Psoas muscle (tissue), 8 donors: ENCODE data around the gene PPARD. TPM values are rescaled to one million over a fixed set of nuclear protein-coding genes. Genes with fewer than 3 reads are reported as not detected.

Source experiments
- ATAC-seq, 4 donors: fragments of 200-7000 bp; cut with Tn5 transposase; one replicate each; pipeline ENCODE4 v1.9.1; 2020; ENCODE audit warnings: moderate library complexity in 3 of 4, mild to moderate bottlenecking in 2 of 4
- DNase-seq, 2 donors: peaks; one replicate each; pipeline ENCODE4 v3.0.0-alpha.2; 2020
- H3K27ac ChIP-seq: fragments of 200-600 bp; one replicate; pipeline ENCODE4 v1.8.0; 2022
- H3K27me3 ChIP-seq, 3 donors: fragments of 200-600 bp in 1 of 3; one replicate each; pipeline versions ENCODE4 v1.6.1 to v1.8.0; 2013 to 2022; ENCODE audit warnings: low read length in 2 of 3, mild to moderate bottlenecking in 2 of 3, moderate library complexity in 1 of 3; ENCODE audit not compliant: insufficient read depth in 3 of 3
- H3K36me3 ChIP-seq, 2 donors: fragments of 200-600 bp in 1 of 2; one replicate each; pipeline versions ENCODE4 v1.6.1 to v1.8.0; 2013 to 2022; ENCODE audit warnings: low read depth in 1 of 2, mild to moderate bottlenecking in 1 of 2, moderate library complexity in 1 of 2; ENCODE audit not compliant: insufficient read depth in 1 of 2
- H3K4me1 ChIP-seq: fragments of 200-600 bp; one replicate; pipeline ENCODE4 v1.8.0; 2022
- H3K4me3 ChIP-seq: fragments of 200-600 bp; one replicate; pipeline ENCODE4 v1.8.0; 2022; ENCODE audit warnings: mild to moderate bottlenecking
- H3K9me3 ChIP-seq: fragments of 200-600 bp; one replicate; pipeline ENCODE4 v1.8.0; 2022
- CTCF ChIP-seq: fragments of 200-600 bp; IDR thresholded peaks from one replicate; pipeline ENCODE4 v1.8.0; 2022; ENCODE audit warnings: antibody characterized with exemption
- WGBS, 3 donors: extraction: QIAGEN DNeasy Blood & Tissue Kit; methylation state at CpG; one replicate each; pipeline versions ENCODE4 v1.1.6 to v1.1.7; 2013; 5-methylcytosine and 5-hydroxymethylcytosine counted together
- intact Hi-C, 2 donors: fragments of 100-400 bp; cut with DNase I; formaldehyde crosslinking; loops; one replicate each; pipeline versions ENCODE4 v1.11.0 to v1.14.2; 2022
- polyA plus RNA-seq, 3 donors: library from polyadenylated mRNA; stranded (reverse); fragments of 200-250 nt; gene quantifications; one replicate each; pipeline ENCODE4 v1.2.3, GENCODE V29; 2013
- total RNA-seq, 4 donors: library from RNA; stranded (reverse); fragmentation: NEBNext Ultra II Directional in 2 of 4; extraction: Animal tissue kit (Norgen Biotek cat#: 25700) in 2 of 4; gene quantifications; one replicate each; pipeline versions ENCODE4 v1.2.1 to v1.2.4, GENCODE V29; 2021 to 2023
- donor health status: healthy with polysubstance abuse.
- donor health status: DM: no; HTN: no; CAD: no; lungs with moderate emphysema.
- donor health status: Bipolar disorder and iron deficiency.
- donor health status: healthy.
- donor health status: DM: yes; HTN: yes; CAD: no.
- donor health status: DM: no; HTN: no; CAD: no.
- donor health status: DM: no; HTN: no; CAD: no.
- donor health status: DM: yes; HTN: yes; CAD: no.

Gene PPARD
- total and polyA plus RNA-seq, 7 donors, result 13.5 to 187 (median 37.2) TPM

DNA sequence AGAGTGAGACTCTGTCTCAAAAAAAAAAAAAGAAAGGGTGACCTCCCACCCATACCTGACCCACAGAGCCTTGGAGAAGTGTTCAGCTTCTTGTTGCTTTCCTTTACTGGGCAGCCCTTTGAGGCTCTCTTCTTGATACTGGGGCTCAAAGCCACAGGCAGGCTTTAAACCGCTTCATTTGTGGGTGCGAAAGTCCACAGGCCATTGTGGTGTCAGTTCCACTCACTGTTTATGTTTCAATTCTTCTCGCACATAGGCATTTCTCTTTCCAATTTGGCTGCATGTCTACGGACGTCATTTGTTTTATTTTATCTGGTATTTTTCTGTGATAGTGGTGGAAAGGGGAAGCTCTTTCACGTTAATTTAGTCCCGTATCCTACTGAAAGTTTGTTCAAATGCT is 34.6 kb downstream of the PPARD start:
- intact Hi-C loops, result no loop called here
- H3K4me1 ChIP-seq, result peaks cover 14% of the 10 kb centered on the region
- no peak overlapping the region for H3K4me3 ChIP-seq
- WGBS, 3 donors, result 87 to 89% (median 88%) methylated on average over 7 of the region's 7 CpGs
- DNase-seq (no peak), ATAC-seq (no peak)
- TF ChIP-seq CTCF, result no peak
- H3K36me3 ChIP-seq, result peaks cover 0 to 15% of the 10 kb centered on the region in 2 donors
- no peaks in the 10 kb centered on the region for H3K9me3 ChIP-seq
- H3K27ac ChIP-seq, result no peak overlapping the region
- H3K27me3 ChIP-seq, result no peaks in the 10 kb centered on the region

- no peak overlapping the region for H3K4me3 ChIP-seq
- no peaks in the 10 kb centered on the region for H3K27me3 ChIP-seq
- H3K36me3 ChIP-seq, result peaks cover 0 to 12% of the 10 kb centered on the region in 2 donors
- ATAC-seq (no peak), DNase-seq (no peak)
- WGBS, 3 donors, result 61 to 72% (median 68%) methylated on average over 2 of the region's 2 CpGs
- no peaks in the 10 kb centered on the region for H3K9me3 ChIP-seq
- no peak for TF ChIP-seq CTCF
- H3K27ac ChIP-seq, result no peak overlapping the region
- intact Hi-C loops, result no loop called here
- peaks cover 16% of the 10 kb centered on the region for H3K4me1 ChIP-seq
Observed at GRCh38 chr6:35378261-35378660, 35.9 kb downstream of the PPARD start.

GRCh38 chr6:35381132-35381531 is 38.8 kb downstream of the PPARD start:
- H3K27ac ChIP-seq, result no peak overlapping the region
- intact Hi-C loops, result no loop called here
- H3K4me3 ChIP-seq, result no peak overlapping the region
- TF ChIP-seq CTCF, result no peak
- H3K9me3 ChIP-seq, result no peaks in the 10 kb centered on the region
- 95 to 97% (median 97%) methylated on average over 6 of the region's 6 CpGs for WGBS, 3 donors
- H3K4me1 ChIP-seq, result peaks cover 23% of the 10 kb centered on the region
- no peak for DNase-seq
- H3K36me3 ChIP-seq, result peaks cover 0 to 12% of the 10 kb centered on the region in 2 donors
- H3K27me3 ChIP-seq, result no peaks in the 10 kb centered on the region
- no peak for ATAC-seq

DNA sequence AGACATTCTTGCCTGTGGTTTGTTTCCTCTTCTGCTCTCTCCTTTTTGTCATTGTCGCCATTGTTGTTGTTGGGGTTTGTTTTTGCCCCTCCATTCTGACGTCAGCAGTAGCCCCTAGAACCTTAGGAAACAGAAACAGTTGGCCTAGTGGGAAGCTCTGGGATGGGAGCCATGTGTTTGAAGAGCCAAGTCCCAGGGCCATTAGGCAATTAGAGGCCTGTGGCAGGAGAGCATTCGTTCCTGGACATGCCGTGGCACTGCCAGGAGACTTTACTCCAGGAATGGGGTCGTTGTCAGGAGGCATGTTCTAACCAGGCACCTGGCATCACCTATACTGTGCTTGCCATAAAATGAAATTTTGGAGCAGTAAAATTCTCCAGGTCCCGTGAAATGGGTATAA is 39.7 kb downstream of the PPARD start:
- intact Hi-C loops, result no loop called here
- Histone ChIP-seq H3K27me3 (no peaks in the 10 kb centered on the region), H3K4me3 (no peak overlapping the region), H3K9me3 (no peaks in the 10 kb centered on the region), H3K4me1 (peaks cover 28% of the 10 kb centered on the region), H3K36me3 (peaks cover 0 to 12% of the 10 kb centered on the region in 2 donors), H3K27ac (no peak overlapping the region)
- WGBS, 3 donors, result 44 to 48% (median 47%) methylated on average over 6 of the region's 6 CpGs
- peak; percentile 72 to 86 (median 76) for ATAC-seq
- peak; percentile 34 to 60 for DNase-seq
- no peak for TF ChIP-seq CTCF
